ENCODE results near the gene PANK2. TPM values are rescaled to one million over a fixed set of nuclear protein-coding genes. Genes with fewer than 3 reads are reported as not detected.
"Not testable (repeated sequence)": the region's sequence is repeated elsewhere in the genome, so short reads cannot be mapped to it uniquely, and the experiment has no call there.

PANK2 gene
- total RNA-seq, 4 donors from 2014 or later: 35.7 to 44.1 (median 42.3) TPM

DNA sequence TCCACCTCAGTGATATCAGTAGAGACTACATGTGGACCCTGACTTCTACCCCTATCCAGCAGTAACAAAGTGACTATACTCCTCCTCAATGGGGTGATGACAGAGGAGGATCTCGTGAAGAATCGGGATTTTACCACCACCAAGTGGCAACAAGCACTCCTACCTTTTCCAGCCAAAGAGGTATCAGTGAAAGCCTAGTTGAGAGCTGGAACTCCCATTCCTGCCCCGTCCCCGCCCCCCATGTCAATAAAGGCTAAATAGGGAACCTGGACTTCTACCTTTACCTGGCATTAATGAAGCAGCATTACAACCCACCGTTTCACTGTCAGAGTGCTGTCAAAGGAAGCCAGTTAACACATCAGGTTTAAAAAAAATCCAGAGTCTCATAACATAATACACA is 80.8 kb downstream of the PANK2 start:
- TF ChIP-seq CTCF (IDR thresholded peaks at IDR 0.05) (no peak), POLR2A (IDR thresholded peaks at IDR 0.05) (no peak)
- H3K4me3 ChIP-seq (ENCODE audit: low read depth, poor library complexity, severe bottlenecking): no peak overlapping the region
- WGBS, 2 donors: 91 to 95% methylated on average over 5 of the region's 5 CpGs
- intact Hi-C loops (cut with DNase I; ENCODE audit: low total_unique reads): no loop called here
- DNase-seq (ENCODE audit: low spot score in 2 of 2): no peak

DNA sequence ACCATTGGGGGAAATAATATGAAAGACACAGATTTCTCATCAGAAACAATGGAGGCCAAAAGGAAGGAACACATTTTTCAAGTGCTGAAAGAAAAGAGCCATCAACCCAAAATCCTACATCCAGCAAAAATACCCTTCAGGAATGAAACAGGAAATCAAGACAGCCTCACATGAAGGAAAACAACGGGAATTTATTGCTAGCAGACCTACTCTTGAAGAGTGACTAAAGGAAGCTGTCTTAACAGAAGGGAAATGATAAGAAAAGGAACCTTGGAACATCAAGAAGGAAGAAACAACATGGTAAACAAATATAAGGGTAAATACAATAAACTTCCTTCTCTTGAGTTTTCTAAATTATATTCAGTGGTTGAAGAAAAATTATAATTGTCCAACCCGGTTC is 82.0 kb downstream of the PANK2 start:
- H3K4me3 ChIP-seq (ENCODE audit: low read depth, poor library complexity, severe bottlenecking): no peak overlapping the region
- intact Hi-C loops (cut with DNase I; ENCODE audit: low total_unique reads): no loop called here
- TF ChIP-seq POLR2A (IDR thresholded peaks at IDR 0.05) (no peak), CTCF (IDR thresholded peaks at IDR 0.05) (no peak)
- DNase-seq (ENCODE audit: low spot score in 2 of 2): no peak
- 76 to 81% methylated on average over 2 of the region's 2 CpGs for WGBS, 2 donors

- TF ChIP-seq POLR2A (IDR thresholded peaks at IDR 0.05) (no peak), CTCF (IDR thresholded peaks at IDR 0.05) (no peak)
- intact Hi-C loops (cut with DNase I; ENCODE audit: low total_unique reads): no loop called here
- WGBS, 2 donors: 82 to 86% methylated on average over 1 of the region's 1 CpG
- no peak for DNase-seq (ENCODE audit: low spot score in 2 of 2)
- no peak overlapping the region for H3K4me3 ChIP-seq (ENCODE audit: low read depth, poor library complexity, severe bottlenecking)
Measured at GRCh38 chr20:3972161-3972560, 83.0 kb downstream of the PANK2 start.

DNA sequence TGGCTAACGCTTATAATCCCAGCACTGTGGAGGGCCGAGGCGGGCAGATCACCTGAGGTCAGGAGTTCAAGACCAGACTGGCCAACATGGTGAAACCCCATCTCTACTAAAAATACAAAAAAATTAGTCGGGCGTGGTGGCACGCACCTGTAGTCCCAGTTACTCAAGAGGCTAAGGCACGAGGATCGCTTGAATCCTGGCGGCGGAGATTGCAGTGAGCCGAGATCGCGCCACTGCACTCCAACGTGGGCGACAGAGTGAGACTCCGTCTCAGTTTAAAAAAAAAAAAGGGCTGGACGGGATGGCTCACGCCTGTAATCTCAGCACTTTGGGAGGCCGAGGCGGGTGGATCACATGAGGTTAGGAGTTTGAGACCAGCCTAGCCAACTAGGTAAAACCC is 83.4 kb downstream of the PANK2 start:
- DNase-seq (ENCODE audit: low spot score in 2 of 2); intact Hi-C loops (cut with DNase I; ENCODE audit: low total_unique reads); H3K4me3 ChIP-seq (ENCODE audit: low read depth, poor library complexity, severe bottlenecking): not testable (repeated sequence)
- 95 to 97% methylated on average over 20 of the region's 20 CpGs for WGBS, 2 donors

DNA sequence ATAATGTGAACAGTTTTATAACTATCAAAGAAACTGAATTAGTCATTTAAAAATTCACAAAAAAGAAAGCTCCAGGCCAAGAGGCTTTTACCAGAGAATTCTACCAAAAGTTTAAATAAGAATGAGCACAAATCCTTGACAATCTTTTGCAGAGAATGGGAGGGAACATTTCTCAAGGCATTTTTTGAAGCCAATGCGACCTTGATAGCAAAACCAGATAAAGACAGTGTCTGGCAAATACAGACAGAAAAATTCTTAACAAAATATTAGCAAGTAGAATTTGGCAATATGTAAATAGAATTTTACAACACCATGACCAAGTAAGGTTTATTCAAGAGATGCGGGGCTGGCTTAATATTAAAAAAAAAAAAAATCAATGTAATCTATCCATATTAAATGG is 84.5 kb downstream of the PANK2 start:
- intact Hi-C loops (cut with DNase I; ENCODE audit: low total_unique reads): no loop called here
- no peak for DNase-seq (ENCODE audit: low spot score in 2 of 2)
- H3K4me3 ChIP-seq (ENCODE audit: low read depth, poor library complexity, severe bottlenecking): no peak overlapping the region
- TF ChIP-seq POLR2A (IDR thresholded peaks at IDR 0.05) (no peak), CTCF (IDR thresholded peaks at IDR 0.05) (no peak)
- 56 to 59% methylated on average over 2 of the region's 2 CpGs for WGBS, 2 donors

DNA sequence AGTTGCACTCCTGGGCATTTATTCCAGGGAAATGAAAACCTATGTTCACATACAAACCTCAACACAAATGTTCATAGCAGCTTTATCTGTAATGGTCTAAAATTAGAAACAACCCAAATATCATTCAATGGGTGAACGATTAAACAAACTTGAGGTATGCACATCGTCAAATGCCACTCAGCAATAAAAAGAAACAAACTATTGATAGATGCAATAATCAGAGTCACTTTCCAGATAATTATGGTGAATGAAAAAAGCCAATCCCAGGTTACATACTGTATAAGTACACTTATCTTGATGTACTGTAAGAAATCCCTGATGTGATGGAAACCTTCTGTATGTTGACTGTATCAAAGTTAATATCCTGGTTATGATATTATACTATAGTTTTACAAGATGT is 87.3 kb downstream of the PANK2 start:
- no peak for DNase-seq (ENCODE audit: low spot score in 2 of 2)
- WGBS, 2 donors: 57 to 69% methylated on average over 2 of the region's 2 CpGs
- no peak overlapping the region for H3K4me3 ChIP-seq (ENCODE audit: low read depth, poor library complexity, severe bottlenecking)
- TF ChIP-seq CTCF (IDR thresholded peaks at IDR 0.05): no peak
- TF ChIP-seq POLR2A (IDR thresholded peaks at IDR 0.05): no peak
- intact Hi-C loops (cut with DNase I; ENCODE audit: low total_unique reads): no loop called here

MicroRNA genes within 50 kb of the gene (microRNA counts, 767-probe panel; counts per million panel counts)
- 0 to 358 counts per million in 2 donors for microRNA hsa-miR-103a-3p

Small RNAs within 50 kb of the gene (microRNA-seq; reads per million reads assigned to microRNA genes)
- gene MIR103A2 (ENCODE audit: borderline number of aligned reads in 1 of 2, borderline replicate concordance in 2 of 2) (0 reads per million in 2 donors), gene MIR103B2 (ENCODE audit: borderline number of aligned reads in 1 of 2, borderline replicate concordance in 2 of 2) (0 reads per million in 2 donors)

Other genes with a start within 250 kb of the PANK2 start
- gene GFRA4, start 226.0 kb upstream of the PANK2 start, total RNA-seq: not detected
- 10 to 100 TPM in 2 of 4 donors, 1 to 10 TPM in 2; 8.0 to 13.7 (median 11.1) TPM for gene ADAM33, start 207.4 kb upstream of the PANK2 start, total RNA-seq
- 1 to 10 TPM in 3 of 4 donors, under 1 TPM in 1; 0.42 to 2.9 (median 1.0) TPM for gene SIGLEC1, start 176.8 kb upstream of the PANK2 start, total RNA-seq
- gene HSPA12B, start 156.7 kb upstream of the PANK2 start, total RNA-seq: 1 to 10 TPM; 4.0 to 6.0 (median 5.7) TPM
- 10 to 100 TPM in 3 of 4 donors, 1 to 10 TPM in 1; 9.7 to 21.8 (median 15.5) TPM for gene ADISSP, start 121.6 kb upstream of the PANK2 start, total RNA-seq
- under 1 TPM in 1 of 4 donors, not detected in 3; 0.13 TPM for gene SPEF1, start 107.9 kb upstream of the PANK2 start, total RNA-seq
- gene CENPB, start 102.6 kb upstream of the PANK2 start, total RNA-seq: 100 to 1,000 TPM in 2 of 4 donors, 10 to 100 TPM in 2; 94.4 to 109 (median 99.8) TPM
- 10 to 100 TPM; 13.5 to 23.2 (median 18.5) TPM for gene CDC25B, start 93.1 kb upstream of the PANK2 start, total RNA-seq
- 10 to 100 TPM in 2 of 4 donors, 1 to 10 TPM in 2; 7.7 to 16.8 (median 10.5) TPM for gene AP5S1, start 68.8 kb upstream of the PANK2 start, total RNA-seq
- 10 to 100 TPM; 17.2 to 28.2 (median 27.1) TPM for gene MAVS, start 42.6 kb upstream of the PANK2 start, total RNA-seq
- 10 to 100 TPM; 16.8 to 22.2 (median 19.2) TPM for gene RNF24, start 126.2 kb downstream of the PANK2 start, total RNA-seq

Data from lower leg skin (tissue), 4 donors.